OCI-LY7 (cell line): ENCODE results near the gene VSIG8.

ENCODE experiments used
- EZH2phosphoT487 ChIP-seq: fragments of 200-600 bp; sonication (generic); IDR thresholded peaks from 2 replicates; pipeline ENCODE4 v1.6.1; 2018; ENCODE audit warnings: low read depth, borderline replicate concordance, mild to moderate bottlenecking, mixed run types, antibody characterized with exemption, low read length, moderate library complexity, mixed read lengths
- TF ChIP-seq, protein P1 (sequence below): fragments of 200-600 bp; sonication (generic); conservative IDR thresholded peaks from 2 replicates; pipeline ENCODE4 v1.5.1; 2014; ENCODE audit warnings: mild to moderate bottlenecking, antibody characterized with exemption, low read length, moderate library complexity, mixed read lengths

DNA sequence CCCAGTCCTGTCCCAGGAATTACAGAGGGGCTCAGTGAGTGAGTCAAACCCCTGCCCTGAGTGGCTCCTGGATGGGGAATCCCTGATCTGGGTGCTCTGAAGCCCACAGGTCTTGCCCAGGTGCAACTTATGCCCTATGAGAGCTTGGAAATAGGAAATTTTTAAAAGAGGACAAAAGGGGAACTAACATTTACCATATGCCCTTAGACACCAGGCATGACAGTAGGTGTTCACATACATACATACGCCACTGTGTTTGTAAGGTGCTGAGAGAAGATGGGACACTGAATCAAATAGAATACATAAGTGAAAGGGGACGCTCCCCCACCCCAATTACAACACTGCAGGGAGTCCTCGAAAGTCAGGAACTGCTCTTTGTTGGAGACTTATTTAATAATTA, 36.1 kb upstream of the VSIG8 start:
- TF ChIP-seq, protein P1, sequence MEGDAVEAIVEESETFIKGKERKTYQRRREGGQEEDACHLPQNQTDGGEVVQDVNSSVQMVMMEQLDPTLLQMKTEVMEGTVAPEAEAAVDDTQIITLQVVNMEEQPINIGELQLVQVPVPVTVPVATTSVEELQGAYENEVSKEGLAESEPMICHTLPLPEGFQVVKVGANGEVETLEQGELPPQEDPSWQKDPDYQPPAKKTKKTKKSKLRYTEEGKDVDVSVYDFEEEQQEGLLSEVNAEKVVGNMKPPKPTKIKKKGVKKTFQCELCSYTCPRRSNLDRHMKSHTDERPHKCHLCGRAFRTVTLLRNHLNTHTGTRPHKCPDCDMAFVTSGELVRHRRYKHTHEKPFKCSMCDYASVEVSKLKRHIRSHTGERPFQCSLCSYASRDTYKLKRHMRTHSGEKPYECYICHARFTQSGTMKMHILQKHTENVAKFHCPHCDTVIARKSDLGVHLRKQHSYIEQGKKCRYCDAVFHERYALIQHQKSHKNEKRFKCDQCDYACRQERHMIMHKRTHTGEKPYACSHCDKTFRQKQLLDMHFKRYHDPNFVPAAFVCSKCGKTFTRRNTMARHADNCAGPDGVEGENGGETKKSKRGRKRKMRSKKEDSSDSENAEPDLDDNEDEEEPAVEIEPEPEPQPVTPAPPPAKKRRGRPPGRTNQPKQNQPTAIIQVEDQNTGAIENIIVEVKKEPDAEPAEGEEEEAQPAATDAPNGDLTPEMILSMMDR: no peak
- no peak for TF ChIP-seq EZH2phosphoT487
